ENCODE measurements around the gene KLRC3. TPM values are rescaled to one million over a fixed set of nuclear protein-coding genes. Genes with fewer than 3 reads are reported as not detected.
A peak's percentile ranks its signal among the peaks of the same experiment; 100 is the strongest.
"Not testable (repeated sequence)": the region's sequence is repeated elsewhere in the genome, so short reads cannot be mapped to it uniquely, and the experiment has no call there.

The KLRC3 gene
- total RNA-seq, 1 donor from 2014 or later = not detected

- intact Hi-C loops (cut with micrococcal nuclease); DNase-seq (ENCODE audit: low spot score); H3K9me3 Mint-ChIP-seq; H3K36me3 Mint-ChIP-seq (ENCODE audit: low read depth); H3K4me1 Mint-ChIP-seq (ENCODE audit: low read depth); H3K4me3 Mint-ChIP-seq (ENCODE audit: low read depth); H3K27ac Mint-ChIP-seq: not testable (repeated sequence)
- H3K27me3 Mint-ChIP-seq (ENCODE audit: low read depth) = peaks cover 19% of the 10 kb centered on the region
Observed at GRCh38 chr12:10378737-10379136, 41.7 kb downstream of the KLRC3 start.

GRCh38 chr12:10374624-10375018, 45.8 kb downstream of the KLRC3 start:
- no peak overlapping the region for H3K27ac Mint-ChIP-seq
- peaks cover 7% of the 10 kb centered on the region for H3K4me1 Mint-ChIP-seq (ENCODE audit: low read depth)
- H3K9me3 Mint-ChIP-seq = no peaks in the 10 kb centered on the region
- H3K27me3 Mint-ChIP-seq (ENCODE audit: low read depth) = peaks cover 8% of the 10 kb centered on the region
- DNase-seq (ENCODE audit: low spot score) = no peak
- no peak overlapping the region for H3K4me3 Mint-ChIP-seq (ENCODE audit: low read depth)
- H3K36me3 Mint-ChIP-seq (ENCODE audit: low read depth) = no peaks in the 10 kb centered on the region
- intact Hi-C loops (cut with micrococcal nuclease) = no loop called here

- Mint-ChIP-seq H3K27ac (no peak overlapping the region), H3K36me3 (ENCODE audit: low read depth) (peaks cover 4% of the 10 kb centered on the region), H3K4me1 (ENCODE audit: low read depth) (peaks cover 9% of the 10 kb centered on the region), H3K9me3 (peaks cover 5% of the 10 kb centered on the region), H3K4me3 (ENCODE audit: low read depth) (no peak overlapping the region), H3K27me3 (ENCODE audit: low read depth) (peaks cover 14% of the 10 kb centered on the region)
- intact Hi-C loops (cut with micrococcal nuclease) = no loop called here
- no peak for DNase-seq (ENCODE audit: low spot score)
Observed at GRCh38 chr12:10372559-10372958, 47.8 kb downstream of the KLRC3 start.

- intact Hi-C loops (cut with micrococcal nuclease); H3K36me3 Mint-ChIP-seq (ENCODE audit: low read depth); H3K4me1 Mint-ChIP-seq (ENCODE audit: low read depth); H3K27ac Mint-ChIP-seq; H3K4me3 Mint-ChIP-seq (ENCODE audit: low read depth); DNase-seq (ENCODE audit: low spot score); H3K9me3 Mint-ChIP-seq: not testable (repeated sequence)
- peaks cover 14% of the 10 kb centered on the region for H3K27me3 Mint-ChIP-seq (ENCODE audit: low read depth)
Observed at GRCh38 chr12:10371893-10372535, 48.4 kb downstream of the KLRC3 start.

- Mint-ChIP-seq H3K27ac (no peak overlapping the region), H3K4me3 (ENCODE audit: low read depth) (no peak overlapping the region), H3K9me3 (peaks cover 5% of the 10 kb centered on the region), H3K4me1 (ENCODE audit: low read depth) (peaks cover 9% of the 10 kb centered on the region), H3K36me3 (ENCODE audit: low read depth) (peaks cover 4% of the 10 kb centered on the region), H3K27me3 (ENCODE audit: low read depth) (peaks cover 10% of the 10 kb centered on the region)
- intact Hi-C loops (cut with micrococcal nuclease) = loop anchor here (10.0 kb wide), 1 partner anchor 155 kb away; the partner anchor contains the start of gene GABARAPL1
- DNase-seq (ENCODE audit: low spot score) = no peak
Observed at GRCh38 chr12:10369557-10370415, 50.6 kb downstream of the KLRC3 start.

GRCh38 chr12:10368206-10369171, 51.9 kb downstream of the KLRC3 start:
- H3K9me3 Mint-ChIP-seq = peaks cover 5% of the 10 kb centered on the region
- intact Hi-C loops (cut with micrococcal nuclease) = loop anchor here (10.0 kb wide), 1 partner anchor 154 kb away; the partner anchor contains the start of gene GABARAPL1
- H3K36me3 Mint-ChIP-seq (ENCODE audit: low read depth) = peaks cover 4% of the 10 kb centered on the region
- no peak overlapping the region for H3K27ac Mint-ChIP-seq
- no peak overlapping the region for H3K4me3 Mint-ChIP-seq (ENCODE audit: low read depth)
- peaks cover 9% of the 10 kb centered on the region for H3K4me1 Mint-ChIP-seq (ENCODE audit: low read depth)
- H3K27me3 Mint-ChIP-seq (ENCODE audit: low read depth) = peaks cover 10% of the 10 kb centered on the region
- no peak for DNase-seq (ENCODE audit: low spot score)

- H3K4me1 Mint-ChIP-seq (ENCODE audit: low read depth); DNase-seq (ENCODE audit: low spot score); H3K9me3 Mint-ChIP-seq; H3K4me3 Mint-ChIP-seq (ENCODE audit: low read depth); H3K27ac Mint-ChIP-seq; H3K36me3 Mint-ChIP-seq (ENCODE audit: low read depth): not testable (repeated sequence)
- intact Hi-C loops (cut with micrococcal nuclease) = loop anchor here (10.0 kb wide), 1 partner anchor 153 kb away; the partner anchor contains the start of gene GABARAPL1
- peaks cover 13% of the 10 kb centered on the region for H3K27me3 Mint-ChIP-seq (ENCODE audit: low read depth)
Observed at GRCh38 chr12:10367714-10368113, 52.7 kb downstream of the KLRC3 start.

GRCh38 chr12:10366875-10367274, 53.5 kb downstream of the KLRC3 start:
- no peak for DNase-seq (ENCODE audit: low spot score)
- Mint-ChIP-seq H3K36me3 (ENCODE audit: low read depth) (peaks cover 4% of the 10 kb centered on the region), H3K27ac (no peak overlapping the region), H3K4me1 (ENCODE audit: low read depth) (peaks cover 7% of the 10 kb centered on the region), H3K4me3 (ENCODE audit: low read depth) (no peak overlapping the region), H3K9me3 (peaks cover 5% of the 10 kb centered on the region), H3K27me3 (ENCODE audit: low read depth) (peaks cover 19% of the 10 kb centered on the region)
- intact Hi-C loops (cut with micrococcal nuclease) = loop anchor here (10.0 kb wide), 1 partner anchor 152 kb away; the partner anchor contains the start of gene GABARAPL1

- no peak for DNase-seq (ENCODE audit: low spot score)
- Mint-ChIP-seq H3K4me3 (ENCODE audit: low read depth) (no peak overlapping the region), H3K27me3 (ENCODE audit: low read depth) (peaks cover 23% of the 10 kb centered on the region), H3K9me3 (peaks cover 5% of the 10 kb centered on the region), H3K4me1 (ENCODE audit: low read depth) (peaks cover 7% of the 10 kb centered on the region), H3K36me3 (ENCODE audit: low read depth) (peaks cover 4% of the 10 kb centered on the region), H3K27ac (no peak overlapping the region)
- intact Hi-C loops (cut with micrococcal nuclease) = loop anchor here (2.0 to 10.0 kb wide), 4 partner anchors 45 to 175 kb away; partner anchors contain the start of gene GABARAPL1
Observed at GRCh38 chr12:10365696-10366405, 54.5 kb downstream of the KLRC3 start.

- H3K36me3 Mint-ChIP-seq (ENCODE audit: low read depth) = peaks cover 4% of the 10 kb centered on the region
- H3K27me3 Mint-ChIP-seq (ENCODE audit: low read depth) = peaks cover 27% of the 10 kb centered on the region
- DNase-seq (ENCODE audit: low spot score) = peak; percentile 51
- H3K27ac Mint-ChIP-seq = no peak overlapping the region
- H3K4me3 Mint-ChIP-seq (ENCODE audit: low read depth) = no peak overlapping the region
- intact Hi-C loops (cut with micrococcal nuclease) = loop anchor here (2.0 to 10.0 kb wide), 5 partner anchors 44 to 176 kb away; partner anchors contain the start of gene GABARAPL1
- H3K4me1 Mint-ChIP-seq (ENCODE audit: low read depth) = peaks cover 9% of the 10 kb centered on the region
- H3K9me3 Mint-ChIP-seq = peaks cover 5% of the 10 kb centered on the region
Observed at GRCh38 chr12:10364815-10365622, 55.4 kb downstream of the KLRC3 start.

All from activated T-helper 2 cell treated with anti-CD3 and anti-CD28 coated beads, Interferon-gamma antibody, Interleukin-2, Interleukin-4, amounts not matched to agents 10 μg/mL and 5 μg/mL and 100 μg/mL, durations not matched to agents 14 hours and 24 hours and 36 hours (primary cell).